A549 (cell line): ENCODE measurements around the gene RHBDD3.

Experiments used
- CTCF ChIP-seq: fragments of >200 bp; sonication (Bioruptor Twin); formaldehyde crosslinking; IDR thresholded peaks from 3 replicates; pipeline ENCODE4 v1.5.1; 2016
- ELK1 ChIP-seq: fragments of 150-350 bp; IDR thresholded peaks from 2 replicates; pipeline ENCODE4 v1.6.1; 2014; ENCODE audit warnings: low read depth, mild to moderate bottlenecking, low read length
- MAFK ChIP-seq: fragments of 450-650 bp; IDR thresholded peaks from 2 replicates; pipeline ENCODE4 v1.6.1; 2014; ENCODE audit not compliant: partially characterized antibody
- NR3C1 ChIP-seq: fragments of >200 bp; sonication (Bioruptor Twin); formaldehyde crosslinking; IDR thresholded peaks from 3 replicates; pipeline ENCODE4 v1.6.1; 2017
- POLR2A ChIP-seq: IDR thresholded peaks from 2 replicates; pipeline ENCODE4 v1.6.1; 2012; ENCODE audit warnings: mild to moderate bottlenecking, low read length
- RAD21 ChIP-seq, 2 experiments: fragments of >200 bp in 1 of 2; sonication (Bioruptor Twin) in 1 of 2; formaldehyde crosslinking in 1 of 2; IDR thresholded peaks in 1 of 2; conservative IDR thresholded peaks in 1 of 2; 2 replicates in 1 of 2; 3 replicates in 1 of 2; pipeline ENCODE4 v1.6.1; 2012 to 2018; ENCODE audit warnings: inconsistent platforms in 1 of 2
- SREBF2 ChIP-seq: fragments of 450-650 bp; IDR thresholded peaks from 2 replicates; pipeline ENCODE4 v1.6.1; 2014; ENCODE audit warnings: mild to moderate bottlenecking, moderate library complexity
- ZNF302 ChIP-seq: fragments of 250-450 bp; sonication (Bioruptor Pico); IDR thresholded peaks from 2 replicates; pipeline ENCODE4 v1.9.0; 2021; ENCODE audit warnings: inconsistent platforms, mild to moderate bottlenecking, moderate library complexity

GRCh38 chr22:29224121-29224858 is 43.5 kb downstream of the RHBDD3 start:
- TF ChIP-seq CTCF = no peak
- TF ChIP-seq SREBF2 = no peak
- no peak for TF ChIP-seq RAD21 (conservative IDR thresholded peaks at IDR 0.05 in 1 of 2, IDR thresholded peaks at IDR 0.05 in 1 of 2)
- no peak for TF ChIP-seq ELK1
- TF ChIP-seq NR3C1 = no peak
- no peak for TF ChIP-seq ZNF302
- no peak for TF ChIP-seq POLR2A
- no peak for TF ChIP-seq MAFK
